ENCODE results near the gene KCNT2.

- TF ChIP-seq CTCF (IDR thresholded peaks at IDR 0.05; ENCODE audit: insufficient read depth, low read depth, low read length) (no peak), EZH2 (IDR thresholded peaks at IDR 0.05; ENCODE audit: insufficient read depth, low read length) (no peak)
Observed at GRCh38 chr1:196410768-196411167, 197.5 kb downstream of the KCNT2 start.
